ENCODE measurements around the gene GIT1.

GIT1 gene

GRCh38 chr17:29577385-29578211 lies 11.8 kb downstream of the GIT1 start:
- Histone ChIP-seq H3K4me3 (ENCODE audit: low read length) (no peak overlapping the region), H3K27me3 (ENCODE audit: control insufficient read depth, insufficient read depth, low read length) (no peaks in the 10 kb centered on the region), H3K9ac (ENCODE audit: low read length) (no peak overlapping the region), H3K36me3 (ENCODE audit: control insufficient read depth, insufficient read depth, low read length) (peaks cover 4% of the 10 kb centered on the region), H3K4me1 (ENCODE audit: control insufficient read depth, insufficient read depth, low read length) (peaks cover 30% of the 10 kb centered on the region), H3K9me3 (ENCODE audit: control insufficient read depth, low read length) (no peaks in the 10 kb centered on the region)

GRCh38 chr17:29577001-29577370 lies 12.5 kb downstream of the GIT1 start:
- Histone ChIP-seq H3K4me3 (ENCODE audit: low read length) (no peak overlapping the region), H3K4me1 (ENCODE audit: control insufficient read depth, insufficient read depth, low read length) (peaks cover 33% of the 10 kb centered on the region), H3K36me3 (ENCODE audit: control insufficient read depth, insufficient read depth, low read length) (peaks cover 4% of the 10 kb centered on the region), H3K9me3 (ENCODE audit: control insufficient read depth, low read length) (no peaks in the 10 kb centered on the region), H3K9ac (ENCODE audit: low read length) (no peak overlapping the region), H3K27me3 (ENCODE audit: control insufficient read depth, insufficient read depth, low read length) (no peaks in the 10 kb centered on the region)

- H3K4me3 ChIP-seq (ENCODE audit: low read length): no peak overlapping the region
- peaks cover 39% of the 10 kb centered on the region for H3K4me1 ChIP-seq (ENCODE audit: control insufficient read depth, insufficient read depth, low read length)
- no peaks in the 10 kb centered on the region for H3K9me3 ChIP-seq (ENCODE audit: control insufficient read depth, low read length)
- peaks cover 4% of the 10 kb centered on the region for H3K36me3 ChIP-seq (ENCODE audit: control insufficient read depth, insufficient read depth, low read length)
- H3K27me3 ChIP-seq (ENCODE audit: control insufficient read depth, insufficient read depth, low read length): no peaks in the 10 kb centered on the region
- H3K9ac ChIP-seq (ENCODE audit: low read length): no peak overlapping the region
Measured at GRCh38 chr17:29576214-29577000, 13.0 kb downstream of the GIT1 start.

- Histone ChIP-seq H3K36me3 (ENCODE audit: control insufficient read depth, insufficient read depth, low read length) (peaks cover 4% of the 10 kb centered on the region), H3K9me3 (ENCODE audit: control insufficient read depth, low read length) (no peaks in the 10 kb centered on the region), H3K9ac (ENCODE audit: low read length) (no peak overlapping the region), H3K27me3 (ENCODE audit: control insufficient read depth, insufficient read depth, low read length) (no peaks in the 10 kb centered on the region), H3K4me1 (ENCODE audit: control insufficient read depth, insufficient read depth, low read length) (peaks cover 46% of the 10 kb centered on the region), H3K4me3 (ENCODE audit: low read length) (no peak overlapping the region)
Measured at GRCh38 chr17:29575511-29576213, 13.8 kb downstream of the GIT1 start.

- H3K9me3 ChIP-seq (ENCODE audit: control insufficient read depth, low read length): no peaks in the 10 kb centered on the region
- no peak overlapping the region for H3K9ac ChIP-seq (ENCODE audit: low read length)
- H3K36me3 ChIP-seq (ENCODE audit: control insufficient read depth, insufficient read depth, low read length): peaks cover 4% of the 10 kb centered on the region
- no peak overlapping the region for H3K4me3 ChIP-seq (ENCODE audit: low read length)
- peaks cover 41% of the 10 kb centered on the region for H3K4me1 ChIP-seq (ENCODE audit: control insufficient read depth, insufficient read depth, low read length)
- no peaks in the 10 kb centered on the region for H3K27me3 ChIP-seq (ENCODE audit: control insufficient read depth, insufficient read depth, low read length)
Measured at GRCh38 chr17:29574732-29575510, 14.5 kb downstream of the GIT1 start.

- no peak overlapping the region for H3K4me3 ChIP-seq (ENCODE audit: low read length)
- no peaks in the 10 kb centered on the region for H3K9me3 ChIP-seq (ENCODE audit: control insufficient read depth, low read length)
- H3K36me3 ChIP-seq (ENCODE audit: control insufficient read depth, insufficient read depth, low read length): peaks cover 4% of the 10 kb centered on the region
- no peaks in the 10 kb centered on the region for H3K27me3 ChIP-seq (ENCODE audit: control insufficient read depth, insufficient read depth, low read length)
- peaks cover 48% of the 10 kb centered on the region for H3K4me1 ChIP-seq (ENCODE audit: control insufficient read depth, insufficient read depth, low read length)
- H3K9ac ChIP-seq (ENCODE audit: low read length): no peak overlapping the region
Measured at GRCh38 chr17:29573871-29574731, 15.3 kb downstream of the GIT1 start.

GRCh38 chr17:29573558-29573869 lies 15.9 kb downstream of the GIT1 start:
- Histone ChIP-seq H3K4me3 (ENCODE audit: low read length) (no peak overlapping the region), H3K9me3 (ENCODE audit: control insufficient read depth, low read length) (no peaks in the 10 kb centered on the region), H3K9ac (ENCODE audit: low read length) (no peak overlapping the region), H3K27me3 (ENCODE audit: control insufficient read depth, insufficient read depth, low read length) (no peaks in the 10 kb centered on the region), H3K4me1 (ENCODE audit: control insufficient read depth, insufficient read depth, low read length) (peaks cover 50% of the 10 kb centered on the region), H3K36me3 (ENCODE audit: control insufficient read depth, insufficient read depth, low read length) (peaks cover 4% of the 10 kb centered on the region)

GRCh38 chr17:29572691-29573557 lies 16.5 kb downstream of the GIT1 start:
- Histone ChIP-seq H3K9ac (ENCODE audit: low read length) (no peak overlapping the region), H3K36me3 (ENCODE audit: control insufficient read depth, insufficient read depth, low read length) (peaks cover 4% of the 10 kb centered on the region), H3K9me3 (ENCODE audit: control insufficient read depth, low read length) (no peaks in the 10 kb centered on the region), H3K4me3 (ENCODE audit: low read length) (no peak overlapping the region), H3K27me3 (ENCODE audit: control insufficient read depth, insufficient read depth, low read length) (no peaks in the 10 kb centered on the region), H3K4me1 (ENCODE audit: control insufficient read depth, insufficient read depth, low read length) (peaks cover 50% of the 10 kb centered on the region)

GRCh38 chr17:29571883-29572681 lies 17.4 kb downstream of the GIT1 start:
- Histone ChIP-seq H3K9me3 (ENCODE audit: control insufficient read depth, low read length) (no peaks in the 10 kb centered on the region), H3K4me3 (ENCODE audit: low read length) (no peak overlapping the region), H3K27me3 (ENCODE audit: control insufficient read depth, insufficient read depth, low read length) (no peaks in the 10 kb centered on the region), H3K4me1 (ENCODE audit: control insufficient read depth, insufficient read depth, low read length) (peaks cover 50% of the 10 kb centered on the region), H3K9ac (ENCODE audit: low read length) (no peak overlapping the region), H3K36me3 (ENCODE audit: control insufficient read depth, insufficient read depth, low read length) (peaks cover 4% of the 10 kb centered on the region)

GRCh38 chr17:29571486-29571882 lies 18.0 kb downstream of the GIT1 start:
- no peaks in the 10 kb centered on the region for H3K27me3 ChIP-seq (ENCODE audit: control insufficient read depth, insufficient read depth, low read length)
- H3K36me3 ChIP-seq (ENCODE audit: control insufficient read depth, insufficient read depth, low read length): peaks cover 4% of the 10 kb centered on the region
- H3K9ac ChIP-seq (ENCODE audit: low read length): no peak overlapping the region
- no peak overlapping the region for H3K4me3 ChIP-seq (ENCODE audit: low read length)
- H3K9me3 ChIP-seq (ENCODE audit: control insufficient read depth, low read length): no peaks in the 10 kb centered on the region
- peaks cover 50% of the 10 kb centered on the region for H3K4me1 ChIP-seq (ENCODE audit: control insufficient read depth, insufficient read depth, low read length)

Measured in mucosa of stomach (tissue), 1 donor.